GM12865 (cell line): ENCODE data around the gene GRIA1.
"Not testable (repeated sequence)": the region's sequence is repeated elsewhere in the genome, so short reads cannot be mapped to it uniquely, and the experiment has no call there.

Experiments used
- DNase-seq: peaks from one replicate; pipeline ENCODE4 v3.0.0; 2010; ENCODE audit warnings: low read depth
- H3K4me3 ChIP-seq: 2 replicates; pipeline ENCODE4 v1.5.1; 2011; ENCODE audit warnings: mild to moderate bottlenecking, low read depth, low read length, control low read depth
- TF ChIP-seq, protein P1 (sequence below): IDR thresholded peaks from 2 replicates; pipeline ENCODE4 v1.5.1; 2011; ENCODE audit warnings: low read length, control low read depth, low read depth, inconsistent platforms; ENCODE audit not compliant: insufficient read depth; ENCODE audit errors: missing control alignments

The GRIA1 gene

DNA sequence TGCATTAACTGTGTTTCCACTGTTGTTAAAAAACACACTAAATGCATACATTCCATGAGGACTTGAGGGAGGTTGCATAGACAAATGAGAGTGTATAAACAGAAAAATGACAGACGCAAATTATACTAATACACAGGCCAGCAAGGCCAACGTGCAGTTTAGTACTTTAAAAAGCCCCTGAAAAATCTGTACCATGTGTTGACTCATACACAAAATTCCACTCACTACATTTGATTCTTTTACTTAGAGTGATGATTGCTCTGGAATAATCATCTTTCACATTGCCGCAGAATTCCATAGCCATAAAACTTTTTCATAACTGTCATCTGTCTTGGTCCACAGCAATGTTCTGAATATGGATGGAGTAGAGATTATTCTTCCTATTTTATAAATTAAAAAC, 332.6 kb downstream of the GRIA1 start:
- H3K4me3 ChIP-seq = no peak overlapping the region
- DNase-seq = no peak
- TF ChIP-seq, protein P1, sequence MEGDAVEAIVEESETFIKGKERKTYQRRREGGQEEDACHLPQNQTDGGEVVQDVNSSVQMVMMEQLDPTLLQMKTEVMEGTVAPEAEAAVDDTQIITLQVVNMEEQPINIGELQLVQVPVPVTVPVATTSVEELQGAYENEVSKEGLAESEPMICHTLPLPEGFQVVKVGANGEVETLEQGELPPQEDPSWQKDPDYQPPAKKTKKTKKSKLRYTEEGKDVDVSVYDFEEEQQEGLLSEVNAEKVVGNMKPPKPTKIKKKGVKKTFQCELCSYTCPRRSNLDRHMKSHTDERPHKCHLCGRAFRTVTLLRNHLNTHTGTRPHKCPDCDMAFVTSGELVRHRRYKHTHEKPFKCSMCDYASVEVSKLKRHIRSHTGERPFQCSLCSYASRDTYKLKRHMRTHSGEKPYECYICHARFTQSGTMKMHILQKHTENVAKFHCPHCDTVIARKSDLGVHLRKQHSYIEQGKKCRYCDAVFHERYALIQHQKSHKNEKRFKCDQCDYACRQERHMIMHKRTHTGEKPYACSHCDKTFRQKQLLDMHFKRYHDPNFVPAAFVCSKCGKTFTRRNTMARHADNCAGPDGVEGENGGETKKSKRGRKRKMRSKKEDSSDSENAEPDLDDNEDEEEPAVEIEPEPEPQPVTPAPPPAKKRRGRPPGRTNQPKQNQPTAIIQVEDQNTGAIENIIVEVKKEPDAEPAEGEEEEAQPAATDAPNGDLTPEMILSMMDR = no peak

DNA sequence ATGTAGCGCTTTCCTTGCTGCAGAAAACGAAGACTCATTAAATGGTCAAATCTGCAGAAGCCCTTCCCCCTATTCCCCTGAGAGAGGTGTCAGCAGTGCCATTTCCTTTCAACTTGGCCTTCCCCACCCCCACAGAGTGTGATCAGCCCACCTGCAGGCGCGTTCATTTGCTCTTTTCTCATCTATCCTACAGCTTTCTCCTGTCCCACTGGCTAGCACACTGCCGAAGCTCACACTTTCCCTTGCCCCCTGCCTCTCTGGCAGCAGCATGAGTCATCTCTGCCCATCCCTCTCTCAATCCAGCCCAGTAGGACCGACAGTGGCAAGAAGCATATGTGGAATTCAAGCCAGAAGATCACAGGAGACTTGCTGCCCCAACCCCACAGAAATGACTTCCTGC, 334.4 kb downstream of the GRIA1 start:
- no peak for DNase-seq
- TF ChIP-seq, protein P1 = no peak
- H3K4me3 ChIP-seq = no peak overlapping the region

DNA sequence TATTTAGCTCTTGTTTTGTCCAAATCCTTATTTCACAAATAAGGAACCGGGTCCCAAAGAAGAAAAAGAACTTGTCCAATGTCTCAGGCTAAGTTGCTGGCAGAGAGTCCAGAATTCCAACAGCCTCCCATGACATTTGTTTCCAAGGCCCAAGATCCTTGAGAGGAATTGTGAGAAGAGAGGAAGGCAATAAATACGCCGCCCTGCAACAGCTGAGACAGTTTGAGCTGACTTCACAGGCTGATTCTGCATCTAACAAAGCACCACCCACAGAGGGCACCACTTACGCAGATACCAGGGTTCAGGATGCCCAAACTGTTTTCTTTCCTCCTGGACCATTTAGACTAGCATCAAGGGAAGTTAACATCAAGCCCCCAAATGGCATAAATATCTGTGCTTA, 336.9 kb downstream of the GRIA1 start:
- DNase-seq = no peak
- no peak overlapping the region for H3K4me3 ChIP-seq
- TF ChIP-seq, protein P1 = peak; percentile 23

DNA sequence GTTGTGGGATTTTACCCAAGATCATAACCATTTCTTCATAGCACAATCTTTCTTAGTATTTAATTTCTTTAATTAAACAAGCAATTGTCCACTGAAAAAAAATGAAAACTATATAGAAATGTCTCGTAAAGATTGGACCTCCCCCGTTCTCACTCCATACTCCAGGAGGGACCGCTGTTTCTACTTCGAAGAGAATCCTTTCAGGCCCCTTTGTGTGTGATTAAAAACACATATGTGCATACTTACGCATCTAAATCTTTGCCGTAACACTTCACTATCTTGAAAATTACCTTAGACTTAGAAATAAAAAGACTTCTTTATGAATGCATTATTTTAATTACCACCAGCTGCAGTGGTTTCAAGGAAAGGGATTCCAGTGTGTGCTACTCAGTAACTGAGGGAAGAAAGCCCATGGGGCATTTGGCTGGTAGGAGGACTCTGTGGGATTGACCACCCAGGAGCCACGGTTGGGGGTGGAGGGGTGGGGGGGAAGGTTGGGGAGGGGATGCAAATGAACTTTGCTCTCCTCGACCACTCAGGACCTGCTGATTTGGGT, 339.1 kb downstream of the GRIA1 start:
- no peak overlapping the region for H3K4me3 ChIP-seq
- no peak for DNase-seq
- TF ChIP-seq, protein P1 = no peak

DNA sequence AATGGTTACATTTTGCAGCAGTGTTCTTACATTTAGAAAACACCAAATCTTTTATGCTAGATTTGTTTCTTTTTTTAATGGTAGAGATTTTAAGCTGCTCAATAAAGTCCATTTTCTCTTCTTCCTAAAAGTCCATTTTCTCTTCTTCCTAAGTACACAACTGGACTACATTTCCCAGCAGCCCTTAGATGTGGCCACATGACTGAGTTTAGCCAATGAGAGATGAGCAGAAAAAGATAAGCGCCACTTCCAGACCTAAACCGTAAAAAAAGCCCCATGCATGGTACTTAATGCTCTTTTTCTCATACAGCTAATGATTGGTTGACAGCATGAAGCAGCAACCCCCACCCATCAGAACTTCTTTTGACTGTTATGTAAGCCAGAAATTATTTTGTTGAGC, 341.5 kb downstream of the GRIA1 start:
- DNase-seq = peak; percentile 64
- TF ChIP-seq, protein P1 = no peak
- no peak overlapping the region for H3K4me3 ChIP-seq

DNA sequence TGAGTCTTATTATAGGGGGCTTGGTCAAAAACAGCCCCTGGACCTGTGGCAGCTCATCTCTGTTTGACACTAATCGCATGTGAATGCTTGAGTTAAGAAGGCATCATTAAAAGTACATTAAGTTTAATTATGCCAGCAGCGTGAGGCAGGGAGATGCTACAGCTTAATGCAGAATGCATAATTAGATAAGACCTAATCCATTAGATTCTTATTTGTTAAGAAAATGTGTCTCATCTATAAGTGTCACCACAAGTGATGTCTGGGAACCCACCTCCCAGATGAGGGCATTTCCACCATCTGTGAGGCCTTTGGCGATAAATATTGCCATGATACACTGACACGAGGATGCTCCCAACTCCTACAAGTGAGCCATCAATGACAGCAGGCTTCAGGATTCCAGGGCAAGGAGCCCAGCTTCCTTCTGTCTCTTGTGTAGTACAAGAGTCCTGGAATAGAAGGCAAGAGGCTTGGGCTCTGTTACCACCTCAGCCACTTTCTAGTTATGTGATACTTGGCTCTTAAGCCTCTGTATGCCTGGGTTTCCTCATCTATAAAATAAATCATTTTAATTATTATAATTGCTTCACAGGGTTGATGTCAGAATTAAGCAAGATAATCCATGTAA, 345.5 kb downstream of the GRIA1 start:
- H3K4me3 ChIP-seq = no peak overlapping the region
- DNase-seq = no peak
- TF ChIP-seq, protein P1 = no peak

DNA sequence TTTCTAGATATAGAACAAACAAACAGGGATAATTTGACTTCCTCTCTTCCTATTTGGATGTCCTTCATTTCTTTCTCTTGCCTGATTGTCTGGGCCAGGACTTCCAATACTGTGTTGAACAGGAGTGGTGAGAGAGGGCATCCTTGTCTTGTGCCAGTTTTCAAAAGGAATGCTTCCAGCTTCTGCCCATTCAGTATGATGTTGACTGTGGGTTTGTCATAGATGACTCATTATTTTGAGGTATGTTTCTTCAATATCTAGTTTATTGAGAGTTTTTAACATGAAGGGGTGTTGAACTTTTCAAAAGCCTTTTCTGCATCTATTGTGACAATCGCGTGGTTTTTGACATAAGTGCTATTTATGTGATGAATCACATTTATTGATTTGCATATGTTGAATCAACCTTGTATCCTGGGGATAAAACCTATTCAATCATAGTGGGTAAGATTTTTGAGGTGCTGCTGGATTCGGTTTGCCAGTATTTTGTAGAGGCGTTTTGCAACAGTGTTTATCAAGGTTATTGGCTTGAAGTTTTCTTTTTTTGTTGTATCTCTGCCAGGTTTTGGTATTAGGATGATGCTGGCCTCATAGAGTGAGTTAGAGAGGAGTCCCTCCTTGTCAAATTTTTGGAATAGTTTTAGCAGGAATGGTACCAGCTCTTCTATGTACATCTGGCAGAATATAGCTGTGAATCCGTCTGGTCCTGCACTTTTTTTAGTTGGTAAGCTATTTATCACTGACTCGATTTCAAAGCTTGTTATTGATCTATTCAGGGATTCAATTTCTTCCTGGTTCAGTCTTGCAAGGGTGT, 359.0 kb downstream of the GRIA1 start:
- DNase-seq, H3K4me3 ChIP-seq: not testable (repeated sequence)
